ENCODE results near the gene ZNF205.
"Not testable (repeated sequence)": the region's sequence is repeated elsewhere in the genome, so short reads cannot be mapped to it uniquely, and the experiment has no call there.

ZNF205 gene

DNA sequence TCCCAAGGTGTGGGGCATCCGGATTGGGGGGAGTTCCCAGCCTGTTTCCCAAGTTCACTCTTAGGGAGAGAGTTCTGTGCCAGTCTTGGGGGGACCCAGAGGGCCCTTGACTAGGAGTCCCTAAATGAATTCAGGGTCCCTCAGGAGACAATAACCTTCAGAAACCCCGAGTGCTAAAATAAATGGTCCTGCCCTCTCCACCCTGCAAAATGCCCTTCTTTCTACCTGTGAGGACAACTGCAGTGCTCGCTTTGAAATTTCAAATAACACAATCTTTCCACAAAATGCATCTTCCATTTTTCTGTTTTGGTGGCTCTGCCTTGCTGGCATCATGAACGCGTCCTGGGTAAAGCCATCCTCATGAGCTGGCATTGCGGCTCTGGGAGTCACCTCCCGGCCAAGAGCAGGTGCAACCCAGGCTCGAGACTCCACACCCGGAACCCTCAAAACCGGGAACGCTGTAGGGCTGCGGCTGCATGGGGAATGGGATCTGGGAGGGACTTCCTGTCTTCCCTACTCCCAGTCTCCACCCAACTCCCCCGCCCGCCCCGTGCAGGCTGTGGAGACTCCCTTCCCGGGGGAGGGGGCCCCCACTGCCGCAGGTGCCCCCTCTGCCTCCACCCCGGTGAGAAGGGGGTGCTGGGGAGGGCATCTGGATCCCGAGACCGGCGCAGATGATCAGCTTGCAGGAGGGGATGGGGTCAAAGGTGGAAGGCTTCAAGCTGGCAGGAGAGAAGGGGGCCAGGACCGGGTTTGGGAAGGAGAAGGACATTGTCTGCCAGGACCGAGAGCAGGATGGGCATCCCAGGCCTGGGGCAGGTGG is at the start of gene ZNF205:
Gene ZNF205 (plus strand): TSS at position 529 of the 823 bp plus-strand sequence. CDS start 845 bp downstream, outside the sequence.
- DNase-seq = peak; percentile 87

DNA sequence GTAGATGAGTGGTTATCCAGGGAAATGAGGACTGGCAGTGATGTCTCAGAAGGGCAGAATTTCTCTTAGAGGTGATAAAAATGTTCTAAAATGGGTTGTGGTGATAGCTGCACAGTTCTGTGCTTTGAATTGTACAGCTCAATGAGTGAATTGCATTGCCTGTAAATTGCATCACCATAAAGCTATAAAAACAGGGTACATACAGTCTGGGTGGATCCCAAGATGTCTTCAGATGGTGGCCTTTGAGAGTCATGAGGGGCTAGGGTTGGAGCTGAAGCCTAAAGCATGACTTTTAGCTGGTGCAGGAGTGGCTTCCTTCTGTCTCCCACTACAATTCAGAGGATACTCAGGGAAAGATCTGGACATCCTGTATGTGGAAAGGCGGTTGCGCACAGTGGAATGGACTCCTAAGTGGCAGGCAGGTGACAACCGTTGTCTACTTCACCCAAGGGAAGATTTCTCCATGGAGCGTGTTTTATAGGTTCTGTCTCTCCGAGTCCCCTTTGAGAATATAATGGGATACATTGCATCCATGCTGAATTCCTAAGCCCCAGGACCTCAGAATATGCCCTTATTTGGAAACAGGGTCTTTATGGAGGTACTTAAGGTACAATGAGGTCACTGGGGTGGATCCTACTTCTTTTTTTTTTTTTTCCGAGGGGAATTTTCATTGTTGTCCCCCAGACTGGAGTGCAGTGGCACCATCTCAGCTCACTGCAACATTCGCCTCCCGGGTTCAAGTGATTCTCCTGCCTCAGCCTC is 48.6 kb upstream of the ZNF205 start:
- no peak for DNase-seq

- DNase-seq = no peak
These were observed 47.2 kb upstream of the ZNF205 start, which contains the start of gene IL32 for GRCh38 chr16:3065069-3065741. IL32 (plus strand) TSS chr16:3065640; CDS start chr16:3065812, 172 bp downstream.

DNA sequence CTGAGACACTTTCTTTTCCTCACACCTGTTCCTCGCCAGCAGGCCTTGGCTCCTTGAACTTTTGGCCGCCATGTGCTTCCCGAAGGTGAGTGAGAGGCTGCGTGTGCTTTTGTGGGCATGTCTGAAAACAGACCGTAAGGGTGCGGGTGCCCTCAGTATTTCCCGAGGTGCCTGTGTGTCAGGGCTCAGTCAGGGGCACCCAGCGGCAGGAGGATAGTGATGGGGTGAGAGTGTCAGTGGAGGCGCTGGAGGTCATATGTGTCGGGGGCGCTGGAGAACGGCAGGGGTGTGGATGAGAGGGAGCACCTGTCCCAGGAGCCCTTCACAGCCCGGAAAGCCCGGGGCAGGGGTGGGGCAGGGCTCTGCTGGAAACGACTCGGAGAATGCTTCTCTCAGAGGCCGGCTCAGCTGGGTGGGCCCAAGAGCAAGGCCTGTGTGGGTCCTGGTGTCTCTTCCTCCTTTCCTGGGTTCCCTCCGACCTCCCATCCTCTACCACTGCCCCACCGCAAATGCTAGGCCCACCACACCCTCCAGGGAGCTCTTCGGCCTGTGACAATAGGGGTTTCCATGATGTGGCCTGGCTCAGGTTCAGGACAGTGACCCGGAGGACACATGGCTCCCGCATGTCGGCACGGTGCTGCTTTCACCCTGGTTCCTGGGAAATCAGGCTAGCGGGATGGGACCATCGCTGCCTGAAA is 46.5 kb upstream of the ZNF205 start:
- no peak for DNase-seq

GRCh38 chr16:3066440-3066748 is 46.0 kb upstream of the ZNF205 start:
- no peak for DNase-seq

- no peak for DNase-seq
These were observed 43.9 kb upstream of the ZNF205 start for GRCh38 chr16:3068487-3068886.

GRCh38 chr16:3069146-3069545 is 43.2 kb upstream of the ZNF205 start:
- DNase-seq = not testable (repeated sequence)

DNA sequence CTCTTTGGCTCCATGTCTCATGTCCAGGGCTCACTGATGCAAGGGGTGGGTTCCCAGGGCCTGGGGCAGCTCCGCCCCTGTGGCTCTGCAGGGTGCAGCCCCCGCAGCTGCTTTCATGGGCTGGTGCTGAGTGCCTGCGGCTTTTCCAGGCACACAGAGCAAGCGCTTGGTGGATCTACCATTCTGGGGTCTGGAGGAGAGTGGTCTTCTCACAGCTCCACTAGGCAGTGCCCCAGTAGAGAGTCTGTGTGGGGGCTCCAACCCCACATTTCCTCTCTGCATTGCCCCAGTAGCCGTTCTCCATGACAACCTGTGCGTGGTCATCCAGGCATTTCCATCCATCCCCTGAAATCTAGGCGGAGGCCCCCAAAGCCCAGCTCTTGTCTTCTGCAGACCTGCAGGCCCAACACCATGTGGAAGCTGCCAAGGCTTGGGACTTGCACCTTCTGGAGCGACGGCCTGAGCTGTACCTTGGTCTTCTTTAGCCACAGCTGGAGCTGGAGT is 41.7 kb upstream of the ZNF205 start:
- no peak for DNase-seq

DNA sequence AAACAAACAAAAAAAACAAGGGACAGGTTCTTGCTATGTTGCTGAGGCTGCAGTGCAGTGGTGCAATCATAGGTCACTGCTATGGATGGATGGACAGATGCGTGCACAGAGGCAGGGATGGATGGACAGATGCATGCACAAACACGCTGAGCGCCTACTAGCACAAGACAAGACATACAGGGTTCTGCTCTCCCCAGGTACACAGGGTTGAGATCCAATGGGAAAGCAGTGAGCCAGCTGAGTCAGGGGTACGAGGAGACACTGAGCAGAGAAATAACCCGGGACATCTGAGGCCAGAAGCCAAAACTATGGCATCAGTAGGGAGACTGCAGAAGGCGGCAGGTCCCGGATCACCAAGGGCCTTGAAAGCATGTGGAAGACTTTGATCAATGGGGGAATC is 40.7 kb upstream of the ZNF205 start:
- DNase-seq = no peak

GRCh38 chr16:3072148-3072547 is 40.2 kb upstream of the ZNF205 start:
- not testable (repeated sequence) for DNase-seq

DNA sequence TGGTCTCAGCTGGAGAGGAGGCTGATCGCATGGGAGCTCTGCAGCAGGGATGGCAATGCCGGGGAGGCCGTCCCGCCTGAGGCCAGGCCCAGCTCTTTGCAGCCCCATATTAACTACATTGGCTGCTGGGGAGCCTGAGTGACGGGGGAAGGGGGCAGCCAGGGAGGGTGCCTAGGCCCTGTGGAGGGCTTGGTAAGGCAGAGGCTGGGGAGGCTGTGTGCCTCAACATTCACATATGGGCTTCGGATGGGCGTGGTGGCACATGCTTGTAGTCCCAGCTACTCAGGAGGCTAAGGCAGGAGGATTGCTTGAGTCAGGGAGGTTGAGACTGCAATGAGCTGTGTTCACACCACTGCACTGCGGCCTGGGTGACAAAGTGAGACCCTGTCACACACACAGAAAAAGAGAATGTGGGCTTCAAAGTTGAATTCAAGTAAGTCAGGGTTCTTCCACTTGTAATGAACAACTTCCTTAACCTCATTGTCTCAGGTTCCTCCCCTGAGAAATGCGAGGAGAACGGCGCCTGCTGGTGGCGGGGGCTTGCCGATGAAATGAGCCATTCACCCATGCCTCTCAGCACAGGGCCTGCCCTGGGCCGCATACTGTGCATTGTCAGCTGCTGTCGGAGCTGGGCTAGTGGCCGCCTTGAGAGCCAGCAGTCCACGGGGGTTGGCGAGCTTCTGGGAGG is 39.7 kb upstream of the ZNF205 start:
- not testable (repeated sequence) for DNase-seq

DNA sequence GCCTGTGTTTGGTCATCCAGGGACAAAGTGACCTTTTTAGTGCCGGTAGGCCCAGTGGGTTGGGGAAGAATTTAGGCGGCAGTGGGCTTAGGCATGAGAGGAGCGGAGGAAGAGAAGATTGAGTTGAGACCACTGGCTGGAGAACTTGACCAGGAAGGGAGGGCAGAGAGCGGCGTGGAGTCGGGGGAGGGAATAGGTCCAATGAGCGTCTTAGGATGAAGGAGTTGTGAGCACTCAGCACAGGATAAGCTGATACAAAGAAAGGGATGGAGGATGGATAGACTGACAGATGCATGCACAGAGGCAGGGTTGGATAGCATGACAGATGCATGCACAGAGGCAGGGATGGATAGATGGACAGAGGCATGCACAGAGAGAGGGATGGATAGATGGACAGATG is 38.9 kb upstream of the ZNF205 start:
- DNase-seq = no peak

DNA sequence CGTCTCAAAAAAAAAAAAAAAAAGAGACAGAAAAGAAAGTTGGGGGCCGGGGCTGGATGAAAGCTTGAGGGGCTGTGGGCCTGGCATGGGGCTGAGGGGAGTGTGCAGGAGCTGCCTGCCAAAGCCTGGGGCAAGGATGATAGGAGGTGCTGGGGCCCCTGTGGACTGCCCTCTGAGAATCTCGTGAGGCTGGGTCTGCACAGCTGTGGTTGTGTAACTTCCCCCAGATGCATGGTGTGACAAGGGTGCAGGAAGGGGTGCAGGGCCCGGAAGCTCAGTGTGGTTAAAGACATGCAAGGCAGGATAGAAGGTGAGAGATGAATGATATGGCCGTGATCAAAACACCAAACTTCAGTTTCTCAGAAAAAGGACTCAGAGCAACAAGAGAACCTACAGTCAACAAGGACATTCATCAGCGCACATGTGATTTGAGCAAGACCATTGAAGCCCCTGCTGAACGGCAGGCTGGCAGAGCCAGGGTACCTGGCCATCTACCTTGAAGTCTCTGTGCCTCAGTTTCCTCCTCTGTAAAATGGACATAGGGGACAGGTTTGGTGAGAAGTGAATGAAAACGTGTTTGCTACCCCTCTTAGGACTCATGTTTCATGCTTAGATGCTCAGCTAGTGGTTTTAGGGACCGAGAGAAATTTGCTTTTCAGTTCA is 37.4 kb upstream of the ZNF205 start:
- DNase-seq = no peak

DNA sequence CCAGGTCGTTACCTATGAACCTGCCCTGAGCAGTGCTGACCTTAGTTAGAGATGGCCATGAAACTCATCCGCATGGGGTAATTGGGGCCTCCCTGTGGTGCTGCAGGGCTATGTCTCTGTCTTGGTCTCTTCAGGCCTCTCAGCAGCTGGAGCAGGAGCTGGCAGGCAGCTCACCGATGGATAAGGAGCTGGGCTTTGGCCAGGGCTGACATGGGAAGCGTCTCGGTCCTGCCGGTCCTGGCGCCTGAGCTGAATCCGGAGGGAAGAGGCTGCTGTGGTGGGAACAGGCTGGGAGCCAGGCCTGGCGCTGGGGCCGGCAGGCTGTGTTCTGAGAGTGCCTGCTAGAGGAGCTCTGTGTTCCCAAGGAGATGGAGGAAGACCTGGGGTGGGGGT is 36.9 kb upstream of the ZNF205 start:
- no peak for DNase-seq

- DNase-seq = not testable (repeated sequence)
These were observed 36.4 kb upstream of the ZNF205 start for GRCh38 chr16:3075946-3076345.

- DNase-seq = no peak
These were observed 35.8 kb upstream of the ZNF205 start for GRCh38 chr16:3076577-3076976.

DNA sequence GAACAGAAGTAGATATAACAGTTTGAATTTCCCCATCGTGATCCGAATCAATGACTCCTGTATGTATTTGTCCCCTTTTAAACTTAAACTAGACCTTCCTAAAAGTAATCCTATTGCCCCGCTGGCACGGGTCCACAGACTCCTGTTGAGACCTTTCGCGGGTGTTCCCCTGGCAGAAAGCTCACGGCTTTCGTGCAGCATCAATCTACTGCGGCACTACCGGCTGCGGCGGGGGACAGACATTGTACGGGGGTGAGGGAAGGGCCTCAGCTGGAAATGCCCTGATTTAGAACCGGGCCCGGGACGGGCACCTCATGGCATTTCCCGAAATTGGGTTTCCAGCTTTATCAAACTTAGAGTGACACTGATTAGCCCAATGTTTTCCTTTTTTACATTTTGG is 32.4 kb upstream of the ZNF205 start:
- no peak for DNase-seq

- DNase-seq = not testable (repeated sequence)
These were observed 30.4 kb upstream of the ZNF205 start for GRCh38 chr16:3081957-3082356.

DNA sequence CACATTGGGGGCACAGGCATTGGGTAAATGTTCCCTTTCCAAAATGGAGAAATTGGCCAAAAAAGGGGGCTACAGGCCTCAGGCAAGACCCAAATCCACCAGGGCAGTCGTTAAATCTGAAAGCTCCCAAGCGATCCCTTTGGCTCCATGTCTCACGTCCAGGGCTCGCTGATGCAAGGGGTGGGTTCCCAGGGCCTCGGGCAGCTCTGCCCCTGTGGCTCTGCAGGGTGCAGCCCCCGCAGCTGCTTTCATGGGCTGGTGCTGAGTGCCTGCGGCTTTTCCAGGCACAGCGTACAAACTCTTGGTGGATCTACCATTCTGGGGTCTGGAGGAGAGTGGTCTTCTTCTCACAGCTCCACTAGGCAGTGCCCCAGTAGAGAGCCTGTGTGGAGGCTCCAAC is 29.0 kb upstream of the ZNF205 start:
- DNase-seq = not testable (repeated sequence)

DNA sequence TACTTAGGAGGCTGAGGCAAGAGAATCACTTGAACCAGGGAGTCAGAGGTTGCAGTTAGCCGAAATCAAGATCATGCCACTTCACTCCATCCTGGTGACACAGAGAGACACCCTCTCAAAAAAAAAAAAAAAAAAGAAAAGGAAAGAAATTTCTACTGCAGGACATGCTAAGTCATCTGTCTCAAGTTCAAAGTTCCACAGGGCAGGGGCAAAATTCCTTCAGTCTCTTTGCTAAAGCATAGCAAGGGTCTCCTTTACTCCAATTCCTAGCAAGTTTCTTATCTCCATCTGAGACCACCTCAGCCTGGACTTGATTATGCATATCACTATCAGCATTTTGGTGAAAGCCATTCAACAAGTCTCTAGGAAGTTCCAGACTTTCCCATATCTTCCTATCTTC is 27.9 kb upstream of the ZNF205 start:
- DNase-seq = no peak

DNA sequence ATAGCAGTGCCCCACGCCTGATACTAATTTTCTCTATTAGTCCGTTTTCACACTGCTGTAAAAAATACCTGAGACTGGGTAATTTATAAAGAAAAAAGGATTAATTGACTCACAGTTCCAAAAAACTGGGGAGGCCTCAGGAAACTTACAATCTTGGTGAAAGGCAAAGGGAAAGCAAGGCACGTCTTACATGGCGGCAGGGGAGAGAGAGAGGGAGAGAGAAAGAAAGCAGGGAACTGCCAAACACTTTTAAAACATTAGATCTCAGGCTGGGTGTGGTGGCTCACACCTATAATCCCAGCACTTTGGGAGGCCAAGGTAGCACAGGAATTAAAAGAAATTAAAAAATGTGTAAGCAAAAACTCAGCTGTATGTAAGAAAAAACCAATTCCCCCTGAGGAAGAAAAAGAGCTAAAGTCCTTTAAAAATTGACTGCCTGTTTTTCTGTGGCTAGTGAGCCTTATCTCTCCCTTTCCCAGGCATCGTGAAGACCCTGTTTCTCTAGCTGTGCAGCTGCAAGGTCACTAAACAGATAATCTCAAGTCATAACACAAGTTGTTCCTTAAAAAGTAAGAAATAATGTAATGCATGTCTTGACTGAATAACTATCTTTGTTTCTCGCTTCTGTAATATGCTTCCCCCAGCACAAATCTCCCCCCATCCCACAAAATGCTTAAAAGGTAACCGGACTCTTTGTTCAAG is 27.3 kb upstream of the ZNF205 start:
- no peak for DNase-seq

Data from eye (tissue), 1 donor.